HG03565 (cell line): ENCODE results near the gene LCN6.
A peak's percentile ranks its signal among the peaks of the same experiment; 100 is the strongest.

Experiments used
- ATAC-seq: cut with Tn5 transposase; IDR thresholded peaks from one replicate; pipeline ENCODE4 v1.9.1; 2021; ENCODE audit warnings: mild to moderate bottlenecking, moderate library complexity; ENCODE audit not compliant: unreplicated experiment

The LCN6 gene

DNA sequence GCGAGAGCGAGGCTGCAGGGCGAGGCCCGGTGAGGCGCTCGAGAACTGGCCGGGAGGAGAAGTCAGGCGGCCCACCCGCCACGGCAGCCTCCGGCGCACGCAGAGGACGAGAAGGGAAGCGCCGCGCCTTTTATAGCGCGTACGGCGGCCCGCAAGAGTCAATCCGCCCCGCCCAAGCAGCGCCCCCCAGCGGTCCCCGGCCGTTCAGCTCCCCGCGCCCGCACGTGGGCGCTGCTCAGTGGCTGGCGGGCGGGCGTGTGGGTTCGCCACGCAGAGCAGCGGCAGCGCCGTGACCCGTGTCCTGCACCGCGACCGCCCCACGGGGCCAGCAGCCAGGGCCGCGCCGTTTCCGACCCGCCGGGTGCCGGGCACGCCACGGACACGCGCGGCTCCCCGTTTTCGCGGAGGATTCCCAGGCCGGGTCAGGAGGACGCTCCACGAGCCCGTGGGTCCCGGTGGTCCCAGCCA lies 20.2 kb downstream of the LCN6 start:
- ATAC-seq: peak; percentile 50

DNA sequence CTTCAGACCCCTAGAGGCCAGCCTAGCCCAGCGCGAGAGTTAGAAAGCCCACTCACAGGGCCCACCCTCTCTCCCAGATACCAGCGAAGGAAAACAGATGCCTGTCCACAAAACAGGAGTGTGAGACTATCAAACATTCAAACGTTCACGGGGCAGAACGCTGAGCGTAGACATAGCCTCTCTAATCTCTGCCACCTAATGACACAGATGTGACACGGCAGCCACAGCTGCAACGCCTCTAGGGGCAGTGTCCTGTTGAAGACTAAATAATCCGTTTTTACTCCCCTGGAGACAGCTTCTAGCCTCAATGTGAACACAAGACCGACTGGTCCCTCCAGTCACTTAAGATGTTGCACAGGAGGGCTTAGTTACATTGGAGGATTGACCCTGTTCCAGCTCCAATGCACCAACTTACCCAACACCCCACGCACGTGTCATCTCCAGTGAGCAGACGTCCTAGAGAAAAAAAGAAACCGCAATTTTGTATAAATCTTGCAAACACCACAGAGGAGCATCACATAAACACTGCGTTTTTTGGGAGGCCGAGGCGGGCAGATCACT lies 21.6 kb downstream of the LCN6 start:
- no peak for ATAC-seq

DNA sequence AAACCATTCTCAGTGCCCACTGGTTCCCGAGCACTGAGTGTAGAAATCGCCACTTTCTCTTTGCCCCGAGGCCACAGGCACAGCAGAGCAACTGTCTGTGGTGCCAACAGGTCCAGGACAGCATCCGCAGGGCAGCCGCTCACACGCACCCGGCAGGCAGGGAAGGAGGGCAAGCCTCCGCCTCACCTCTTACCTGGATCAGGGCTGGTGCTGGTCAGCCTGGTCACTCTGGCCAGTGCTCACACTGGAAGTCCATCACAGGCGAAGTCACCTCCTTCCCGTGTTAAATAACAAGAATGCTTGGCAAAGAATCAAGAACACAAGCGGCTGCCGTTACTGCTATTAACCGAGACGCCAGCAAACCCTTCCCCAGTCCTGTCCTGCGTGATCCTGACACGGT lies 22.2 kb downstream of the LCN6 start:
- ATAC-seq: no peak

DNA sequence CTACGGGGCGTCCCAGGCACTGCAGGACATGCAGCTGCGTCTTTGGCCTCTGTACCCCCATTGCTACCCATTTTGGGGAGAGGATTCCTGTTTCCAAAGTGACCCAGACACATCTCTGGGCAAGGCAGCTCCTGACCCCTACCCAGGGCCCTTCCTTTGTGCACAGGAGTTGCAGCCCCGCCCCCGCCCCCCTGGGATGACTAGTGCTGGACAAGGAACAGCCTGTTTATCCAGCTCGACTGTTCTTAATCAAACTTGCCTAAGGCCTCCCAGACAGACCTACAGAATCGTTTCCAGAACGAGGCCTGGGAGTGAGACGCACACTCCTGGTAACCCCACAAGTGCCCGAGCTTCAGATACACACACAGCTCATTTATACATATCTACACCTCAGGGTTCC lies 22.7 kb downstream of the LCN6 start:
- ATAC-seq: no peak

DNA sequence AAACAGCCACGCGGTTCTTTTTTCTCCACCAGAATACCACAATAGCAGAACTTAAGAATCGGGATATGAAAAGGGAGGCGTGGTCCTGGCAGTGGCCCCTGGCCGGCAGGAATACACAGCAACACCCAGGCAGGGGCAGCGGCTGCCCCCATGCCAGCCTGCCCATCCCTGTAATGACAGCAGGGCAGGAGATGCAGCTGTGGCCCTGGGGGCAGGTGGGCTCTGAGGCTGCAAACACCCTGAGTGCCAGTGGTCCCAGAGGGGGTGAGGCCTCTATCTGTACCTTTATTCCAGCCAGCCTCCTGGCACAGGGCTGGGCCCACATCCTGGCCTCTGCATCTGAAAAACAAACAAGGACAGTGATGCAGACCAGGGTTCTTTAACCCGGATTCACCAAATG lies 23.6 kb downstream of the LCN6 start:
- no peak for ATAC-seq

DNA sequence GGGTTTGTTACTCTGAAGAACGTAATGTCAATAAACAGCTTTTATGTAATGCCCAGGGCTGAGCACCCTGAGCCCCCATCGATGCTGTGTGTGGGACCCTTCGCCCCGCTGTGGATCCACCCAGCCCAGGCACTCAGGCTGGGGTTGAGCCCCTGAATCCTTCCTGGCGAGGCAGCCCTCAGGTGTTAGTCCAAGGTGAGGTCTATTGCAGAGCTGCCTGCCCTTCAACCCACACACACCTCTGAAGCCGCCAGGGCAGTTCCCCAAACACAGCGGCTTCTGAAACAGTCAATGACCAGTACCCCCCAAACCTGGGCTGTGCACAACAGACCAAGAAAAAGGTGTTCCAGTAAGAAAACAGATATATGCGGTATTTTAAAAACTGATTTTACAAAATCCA lies 24.3 kb downstream of the LCN6 start:
- no peak for ATAC-seq

DNA sequence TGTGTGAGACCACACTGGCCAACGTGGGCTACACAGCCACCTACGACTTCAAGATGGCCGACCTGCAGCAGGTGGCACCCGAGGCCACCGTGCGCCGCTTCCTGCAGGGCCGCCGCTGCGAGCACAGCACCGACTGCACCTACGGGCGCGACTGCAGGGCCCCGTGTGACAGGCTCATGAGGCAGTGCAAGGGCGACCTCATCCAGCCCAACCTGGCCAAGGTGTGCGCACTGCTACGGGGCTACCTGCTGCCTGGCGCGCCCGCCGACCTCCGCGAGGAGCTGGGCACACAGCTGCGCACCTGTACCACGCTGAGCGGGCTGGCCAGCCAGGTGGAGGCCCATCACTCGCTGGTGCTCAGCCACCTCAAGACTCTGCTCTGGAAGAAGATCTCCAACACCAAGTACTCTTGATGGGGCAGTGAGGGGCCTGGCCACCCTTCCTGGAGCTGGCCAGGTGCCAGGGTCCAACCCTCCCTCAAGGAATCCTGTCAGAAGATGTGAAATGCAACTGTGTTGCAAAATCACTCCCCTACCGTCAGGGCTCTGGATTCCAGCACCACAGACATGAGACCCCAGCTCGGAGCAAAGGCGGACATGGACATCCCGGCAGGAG lies 24.9 kb downstream of the LCN6 start:
- ATAC-seq: no peak

DNA sequence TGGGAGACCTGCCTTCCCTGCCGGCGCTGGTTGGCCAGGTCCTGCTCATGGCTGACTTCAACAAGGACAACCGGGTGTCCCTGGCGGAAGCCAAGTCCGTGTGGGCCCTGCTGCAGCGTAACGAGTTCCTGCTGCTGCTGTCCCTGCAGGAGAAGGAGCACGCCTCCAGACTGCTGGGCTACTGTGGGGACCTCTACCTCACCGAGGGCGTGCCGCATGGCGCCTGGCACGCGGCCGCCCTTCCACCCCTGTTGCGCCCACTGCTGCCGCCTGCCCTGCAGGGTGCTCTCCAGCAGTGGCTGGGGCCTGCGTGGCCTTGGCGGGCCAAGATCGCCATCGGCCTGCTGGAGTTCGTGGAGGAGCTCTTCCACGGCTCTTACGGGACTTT lies 25.4 kb downstream of the LCN6 start:
- ATAC-seq: no peak

DNA sequence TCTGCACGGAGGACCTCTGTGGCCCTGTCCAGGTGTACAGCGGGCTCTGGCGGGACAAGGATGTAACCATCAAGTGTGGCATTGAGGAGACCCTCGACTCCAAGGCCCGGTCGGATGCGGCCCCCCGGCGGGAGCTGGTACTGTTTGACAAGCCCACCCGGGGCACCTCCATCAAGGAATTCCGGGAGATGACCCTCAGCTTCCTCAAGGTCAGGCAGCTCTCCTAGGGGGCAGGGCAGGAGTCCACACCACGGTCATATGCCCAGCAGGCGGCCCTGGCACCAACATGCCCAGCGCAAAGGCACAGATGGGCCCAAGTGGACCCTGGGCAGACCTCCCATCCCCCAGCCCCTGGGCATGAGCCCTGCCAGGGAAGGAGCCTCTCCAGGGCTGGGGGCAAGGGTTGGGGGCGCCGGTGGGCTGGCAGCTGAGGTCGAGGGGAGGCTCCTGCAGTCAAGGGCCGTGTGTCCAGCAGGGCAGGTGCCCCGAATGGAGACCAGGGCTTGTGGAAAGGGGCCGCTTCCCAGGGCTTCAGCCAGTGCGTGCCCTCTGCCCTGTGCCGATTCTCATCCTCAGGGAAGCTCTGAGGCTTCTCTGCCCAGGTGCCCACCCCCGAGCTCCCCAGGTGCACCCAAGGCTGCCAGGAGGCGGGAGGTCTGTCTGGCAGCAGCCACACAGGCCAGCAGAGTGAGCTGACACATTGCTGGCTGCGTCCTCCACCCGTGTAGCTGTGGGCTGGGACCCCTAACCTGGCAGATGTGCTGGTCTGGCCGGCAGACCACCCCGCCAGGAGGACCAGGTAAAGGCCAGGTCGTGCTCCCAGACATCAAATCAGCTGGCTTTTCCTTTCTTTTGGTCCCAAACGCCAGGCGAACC lies 26.0 kb downstream of the LCN6 start:
- no peak for ATAC-seq

DNA sequence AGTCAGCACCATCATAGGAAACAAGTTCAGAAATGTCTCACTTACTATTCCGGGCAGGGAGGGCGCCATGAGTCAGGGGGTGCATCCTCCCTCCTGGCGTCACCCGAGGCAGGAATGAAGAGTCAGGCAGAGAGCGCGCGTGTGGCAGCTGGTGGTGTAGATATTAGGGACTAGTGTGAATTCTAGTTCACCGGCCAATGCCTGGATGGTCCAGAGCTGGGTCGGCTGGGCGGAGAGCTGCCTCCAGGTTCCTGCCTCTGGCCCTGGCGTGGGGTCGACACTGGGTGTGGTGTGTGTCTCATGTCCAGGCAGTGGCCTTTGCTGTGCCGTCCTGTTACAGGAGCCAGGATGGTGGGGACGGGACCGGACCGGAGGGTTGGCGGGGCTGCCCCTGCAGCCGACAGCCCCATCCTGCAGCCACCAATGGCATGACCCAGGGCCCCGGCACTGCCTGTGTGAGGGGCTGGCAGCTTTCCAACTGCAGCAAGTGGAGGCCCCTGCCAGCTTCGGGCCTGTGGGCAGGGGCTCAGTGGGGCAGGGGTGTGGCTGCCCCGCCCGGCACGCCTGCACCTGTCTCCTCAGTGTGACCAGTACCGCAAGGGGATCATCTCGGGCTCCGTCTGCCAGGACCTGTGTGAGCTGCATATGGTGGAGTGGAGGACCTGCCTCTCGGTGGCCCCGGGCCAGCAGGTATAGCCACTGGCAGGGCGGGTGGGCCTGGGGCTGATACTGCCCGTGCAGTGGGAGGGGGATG lies 26.8 kb downstream of the LCN6 start:
- ATAC-seq: no peak

DNA sequence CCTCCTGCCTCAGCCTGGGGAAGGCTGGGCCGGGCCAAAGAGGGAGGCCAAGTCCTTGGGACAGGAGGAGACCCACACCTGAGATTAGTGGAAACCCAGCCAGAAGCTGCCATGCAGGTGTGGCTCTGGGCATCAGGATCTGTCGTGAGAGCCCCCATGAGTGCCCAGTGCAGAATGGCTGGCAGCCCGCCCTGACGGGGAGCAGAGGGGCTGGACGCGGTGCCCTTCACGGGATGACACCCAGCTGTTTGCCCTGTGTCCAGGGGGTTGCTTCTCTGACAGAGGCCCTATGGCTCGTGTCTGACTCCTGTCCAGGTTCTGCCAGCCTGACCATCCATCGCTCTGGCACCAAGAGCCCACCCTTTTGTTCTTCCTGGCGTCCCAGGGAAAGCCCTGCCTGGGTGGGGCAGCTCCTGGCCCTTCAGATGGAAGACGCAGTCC lies 27.4 kb downstream of the LCN6 start:
- no peak for ATAC-seq

DNA sequence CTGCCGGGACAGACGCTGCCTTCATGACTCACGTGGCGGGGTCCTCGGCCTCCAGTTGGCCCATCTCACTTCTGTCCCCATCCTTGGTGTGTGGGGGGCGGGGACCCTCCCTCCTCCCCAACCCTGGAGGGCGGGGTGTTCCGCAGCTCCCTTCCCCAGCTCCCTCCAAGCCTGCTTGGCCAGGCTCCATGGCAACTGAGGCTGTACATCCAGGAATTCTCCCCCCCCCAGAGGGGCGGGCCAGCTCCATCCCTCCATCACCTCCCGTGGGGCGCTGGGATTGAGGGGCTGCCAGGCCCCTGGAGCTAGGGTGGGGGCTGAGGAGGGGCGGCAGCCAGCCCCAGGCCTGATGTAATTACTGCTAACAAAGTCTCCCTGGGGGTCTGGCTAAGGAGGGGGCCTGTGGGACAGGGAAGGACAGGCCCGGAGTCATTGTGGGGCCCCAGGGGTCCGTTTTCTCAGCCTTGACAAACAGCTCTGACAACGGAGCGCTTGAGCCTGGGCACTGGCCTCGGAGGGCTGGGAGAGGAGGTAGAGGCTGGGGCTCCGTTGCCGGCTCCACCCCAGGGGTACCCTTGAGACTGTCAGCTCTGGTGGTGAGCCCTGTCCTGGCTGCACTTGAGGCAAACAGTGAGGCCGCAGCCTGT lies 28.0 kb downstream of the LCN6 start:
- ATAC-seq: no peak

DNA sequence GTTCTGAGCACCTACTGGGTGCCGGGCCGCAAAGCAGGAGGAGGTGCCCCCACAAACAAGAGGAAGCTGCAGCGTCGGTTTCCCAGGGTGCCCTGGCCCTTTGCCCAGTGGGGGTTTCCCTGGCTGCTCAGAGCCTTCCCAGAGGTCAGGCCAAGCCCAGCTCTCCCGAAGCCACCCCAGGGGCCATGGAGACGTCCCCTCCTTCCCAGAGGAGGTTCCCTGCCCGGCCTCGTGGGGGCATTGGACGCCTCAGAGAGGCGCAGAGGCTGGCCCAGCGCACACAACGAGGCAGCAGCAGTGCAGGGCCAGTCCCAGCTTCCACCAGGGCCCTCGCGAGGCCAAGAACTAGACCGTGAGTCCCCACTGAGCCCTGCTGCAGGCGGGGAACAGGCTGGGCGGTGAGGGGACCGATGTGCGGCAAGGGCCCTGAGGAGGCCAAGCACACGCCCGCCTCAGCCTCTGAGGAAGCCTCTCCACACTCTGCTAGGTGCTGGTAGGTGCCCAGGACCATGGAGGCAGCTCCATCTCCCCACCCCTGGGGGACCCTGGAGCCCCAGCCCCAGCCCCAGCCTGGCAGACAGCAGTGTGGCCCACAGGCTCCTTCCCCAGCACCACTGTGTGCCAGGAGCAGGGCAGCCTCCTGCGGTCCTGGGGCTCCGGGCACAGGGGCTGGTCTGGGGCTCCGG lies 29.0 kb downstream of the LCN6 start:
- no peak for ATAC-seq

DNA sequence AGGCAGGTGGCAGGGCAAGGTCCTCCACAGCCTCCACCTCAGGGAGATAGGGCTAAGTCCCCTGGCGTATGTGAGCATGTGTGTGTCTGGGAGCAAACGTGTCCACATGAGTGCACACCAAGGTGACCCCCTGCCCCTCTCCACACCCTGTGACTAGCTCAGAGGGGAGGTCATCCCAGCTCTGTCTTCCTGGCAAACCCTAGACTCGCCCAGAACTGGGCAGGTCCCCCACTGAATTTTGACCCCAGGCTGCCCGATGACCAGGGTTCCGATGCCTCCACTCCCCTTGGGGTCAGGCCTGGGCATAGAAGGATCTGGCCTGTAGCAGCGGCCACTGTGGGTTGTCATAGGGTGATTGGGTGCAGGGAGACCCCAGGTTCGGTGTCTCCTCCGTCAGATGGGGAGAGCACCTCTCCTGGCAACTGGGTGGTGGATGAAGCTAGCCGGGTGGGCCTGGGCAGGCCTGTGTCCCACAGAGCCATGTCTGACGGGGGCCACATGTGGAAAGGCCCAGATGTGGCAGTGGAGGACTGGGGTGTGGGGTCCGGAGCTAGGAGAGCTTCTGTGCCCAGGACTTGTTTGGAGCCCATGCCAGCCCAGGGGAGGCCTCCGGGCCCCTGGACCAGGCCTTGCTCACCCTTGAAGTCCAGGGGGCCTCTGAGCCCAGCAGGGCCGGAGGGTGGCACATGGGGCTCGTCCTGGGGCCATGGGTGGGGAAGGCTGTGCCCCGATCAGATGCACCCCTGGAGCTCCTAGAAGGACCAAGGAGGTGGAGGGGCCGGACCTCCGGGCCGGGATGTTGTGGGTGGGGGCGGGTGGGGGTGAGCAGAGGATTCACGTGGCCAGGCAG lies 29.8 kb downstream of the LCN6 start:
- ATAC-seq: no peak

DNA sequence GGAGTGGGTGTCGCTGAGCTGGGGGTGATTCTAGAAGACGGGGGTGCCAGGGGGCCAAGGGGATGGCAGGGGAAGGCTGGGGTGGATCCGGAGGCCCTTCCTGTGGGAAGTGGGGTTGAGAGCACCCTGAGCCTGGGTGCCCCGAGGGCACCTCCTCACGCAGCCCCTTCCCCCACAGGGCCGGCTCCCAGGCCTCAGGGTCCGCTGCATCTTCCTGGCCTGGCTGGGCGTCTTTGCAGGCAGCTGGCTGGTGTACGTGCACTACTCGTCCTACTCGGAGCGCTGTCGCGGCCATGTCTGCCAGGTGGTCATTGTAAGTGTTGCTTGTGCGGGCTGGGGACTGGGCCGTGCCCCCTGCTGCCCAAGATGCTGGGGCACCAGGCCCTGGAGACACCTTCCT lies 30.9 kb downstream of the LCN6 start:
- ATAC-seq: no peak

DNA sequence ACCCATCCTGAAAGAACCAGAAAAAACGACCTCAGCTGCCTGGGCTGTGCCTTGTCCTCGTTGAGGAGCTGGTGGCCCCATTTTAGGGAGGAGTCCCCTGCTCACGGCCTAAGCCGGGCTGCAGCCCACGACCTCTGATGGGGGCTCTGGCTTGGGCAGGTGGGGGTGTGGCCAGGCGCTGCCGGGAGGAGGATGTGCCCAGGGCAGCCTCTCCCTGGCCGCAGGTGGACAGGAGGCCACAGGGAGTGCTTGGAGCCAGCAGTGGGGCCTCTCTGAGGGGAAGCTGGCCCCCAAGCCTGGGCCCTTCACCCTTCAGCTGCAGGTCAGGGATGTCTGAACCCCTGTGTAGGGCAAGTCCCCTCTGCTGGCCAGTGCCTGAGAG lies 33.4 kb downstream of the LCN6 start:
- ATAC-seq: no peak

DNA sequence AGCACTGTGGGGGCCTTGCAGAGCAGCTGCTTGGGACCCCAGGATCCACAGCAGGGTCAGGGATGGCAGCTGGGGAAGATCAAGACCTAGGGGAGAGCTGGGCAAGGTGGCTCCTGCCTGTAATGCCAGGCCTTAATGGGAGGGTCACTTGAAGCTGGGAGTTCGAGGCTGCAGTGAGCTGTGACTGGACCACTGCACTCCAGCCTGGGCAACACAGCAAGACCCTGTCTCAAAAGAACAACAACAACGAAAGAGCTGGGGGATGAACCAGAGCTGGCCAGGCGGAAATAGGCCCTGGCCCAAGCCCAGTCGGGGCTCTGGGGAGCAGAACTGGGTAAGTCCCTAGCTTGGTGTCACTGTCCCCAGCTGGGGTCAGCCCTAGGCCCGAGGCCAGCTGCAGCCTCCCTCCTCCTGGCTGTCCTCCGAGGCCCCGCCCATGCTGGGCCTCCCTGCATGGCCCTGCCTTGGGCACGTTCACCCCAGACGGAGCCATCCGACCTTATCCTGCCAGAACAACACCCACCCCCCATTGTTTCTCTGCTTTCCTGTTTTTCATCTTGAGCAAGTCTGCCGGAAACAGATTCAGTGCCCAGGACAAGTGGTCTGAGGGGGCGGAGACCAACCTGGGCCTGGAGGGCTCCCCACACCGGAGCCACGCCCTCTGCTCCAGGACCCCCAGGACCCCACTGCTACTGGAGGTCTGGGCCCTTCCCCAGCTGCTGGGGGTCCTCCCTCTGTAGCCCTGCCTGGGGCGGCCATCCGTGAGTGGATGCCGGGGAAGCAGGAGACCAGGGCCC lies 34.0 kb downstream of the LCN6 start:
- no peak for ATAC-seq

DNA sequence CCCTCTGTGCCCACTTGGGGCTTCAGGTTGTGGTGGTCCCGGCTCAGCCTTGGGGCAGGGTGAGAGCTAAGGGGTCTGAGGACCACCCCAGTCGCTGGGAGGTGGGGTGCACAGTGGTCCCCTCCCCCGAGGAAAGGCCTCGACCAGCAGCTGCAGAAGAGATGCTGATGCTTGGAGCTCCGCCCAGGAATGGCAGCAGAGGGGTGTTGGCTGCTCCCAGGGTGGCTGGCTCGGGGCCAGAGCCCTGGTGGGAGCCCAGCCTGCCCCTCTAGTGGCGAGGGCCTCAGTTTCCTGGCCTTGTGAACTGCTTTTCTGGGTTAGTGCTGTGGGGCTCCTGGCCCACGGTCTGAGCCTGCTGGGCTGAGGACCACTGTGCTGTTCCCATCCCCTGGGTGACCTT lies 34.8 kb downstream of the LCN6 start:
- no peak for ATAC-seq
